Chondrocyte (in vitro differentiated cells): ENCODE data around the gene POLG. TPM values are rescaled to one million over a fixed set of nuclear protein-coding genes. Genes with fewer than 3 reads are reported as not detected.

Experiments used
- DNase-seq: peaks from one replicate; pipeline ENCODE4 v3.0.0; 2021; ENCODE audit warnings: mixed read lengths, low spot score
- H3K27ac Mint-ChIP-seq: one replicate; pipeline ENCODE4 v1.8.0; 2021; ENCODE audit warnings: mild to moderate bottlenecking, moderate library complexity, mixed read lengths; ENCODE audit not compliant: unreplicated experiment
- H3K27me3 Mint-ChIP-seq: 2 replicates; pipeline ENCODE4 v1.8.0; 2021; ENCODE audit warnings: low read depth, mixed read lengths
- H3K36me3 Mint-ChIP-seq: 2 replicates; pipeline ENCODE4 v1.8.0; 2021; ENCODE audit warnings: low read depth, mixed read lengths
- H3K4me1 Mint-ChIP-seq: 2 replicates; pipeline ENCODE4 v1.8.0; 2021; ENCODE audit warnings: low read depth, mild to moderate bottlenecking, mixed read lengths
- H3K4me3 Mint-ChIP-seq: one replicate; pipeline ENCODE4 v1.8.0; 2021; ENCODE audit warnings: mild to moderate bottlenecking, moderate library complexity, mixed read lengths; ENCODE audit not compliant: unreplicated experiment
- H3K9me3 Mint-ChIP-seq: 2 replicates; pipeline ENCODE4 v1.8.0; 2021; ENCODE audit warnings: low read depth, mixed read lengths
- CTCF ChIP-seq: fragments of 200-600 bp; sonication (generic); IDR thresholded peaks from 2 replicates; pipeline ENCODE4 v1.5.0; 2021; ENCODE audit warnings: antibody characterized with exemption, mild to moderate bottlenecking, moderate library complexity
- total RNA-seq: library from RNA; stranded (reverse); gene quantifications from 3 replicates; pipeline ENCODE4 v1.2.1, GENCODE V29; 2021

POLG gene
- total RNA-seq, 1 donor from 2014 or later: 49.7 TPM

- Mint-ChIP-seq H3K27ac (no peak overlapping the region), H3K36me3 (peaks cover 38% of the 10 kb centered on the region), H3K9me3 (no peaks in the 10 kb centered on the region)
Observed at GRCh38 chr15:89315375-89315929, 19.2 kb downstream of the POLG start.

GRCh38 chr15:89309993-89310392 lies 24.6 kb downstream of the POLG start:
- Mint-ChIP-seq H3K4me1 (peaks cover 27% of the 10 kb centered on the region), H3K27ac (no peak overlapping the region), H3K27me3 (no peaks in the 10 kb centered on the region), H3K9me3 (no peaks in the 10 kb centered on the region), H3K36me3 (peaks cover 5% of the 10 kb centered on the region), H3K4me3 (no peak overlapping the region)
- DNase-seq: no peak
- no peak for TF ChIP-seq CTCF

More at GRCh38 chr15:89315375-89315929, 19.2 kb downstream of the POLG start:
- TF ChIP-seq CTCF: no peak
- DNase-seq: no peak
- H3K27me3 Mint-ChIP-seq: no peaks in the 10 kb centered on the region
- peaks cover 12% of the 10 kb centered on the region for H3K4me1 Mint-ChIP-seq
- no peak overlapping the region for H3K4me3 Mint-ChIP-seq

GRCh38 chr15:89308236-89308635 lies 26.4 kb downstream of the POLG start:
- no peak for DNase-seq
- H3K4me3 Mint-ChIP-seq: no peak overlapping the region
- no peak for TF ChIP-seq CTCF
- H3K4me1 Mint-ChIP-seq: peaks cover 27% of the 10 kb centered on the region
- H3K27me3 Mint-ChIP-seq: no peaks in the 10 kb centered on the region
- no peaks in the 10 kb centered on the region for H3K9me3 Mint-ChIP-seq
- peaks cover 5% of the 10 kb centered on the region for H3K36me3 Mint-ChIP-seq
- H3K27ac Mint-ChIP-seq: peak overlapping the region; percentile 66

- H3K36me3 Mint-ChIP-seq: peaks cover 4% of the 10 kb centered on the region
- peak overlapping the region; percentile 66 for H3K27ac Mint-ChIP-seq
- no peak for TF ChIP-seq CTCF
- no peaks in the 10 kb centered on the region for H3K27me3 Mint-ChIP-seq
- peaks cover 27% of the 10 kb centered on the region for H3K4me1 Mint-ChIP-seq
- no peaks in the 10 kb centered on the region for H3K9me3 Mint-ChIP-seq
- no peak overlapping the region for H3K4me3 Mint-ChIP-seq
- no peak for DNase-seq
Observed at GRCh38 chr15:89307791-89308190, 26.8 kb downstream of the POLG start.

GRCh38 chr15:89307046-89307587 lies 27.5 kb downstream of the POLG start:
- H3K36me3 Mint-ChIP-seq: peaks cover 4% of the 10 kb centered on the region
- H3K9me3 Mint-ChIP-seq: no peaks in the 10 kb centered on the region
- H3K4me1 Mint-ChIP-seq: peaks cover 25% of the 10 kb centered on the region
- H3K27me3 Mint-ChIP-seq: no peaks in the 10 kb centered on the region
- TF ChIP-seq CTCF: no peak
- H3K27ac Mint-ChIP-seq: peak overlapping the region; percentile 66
- no peak for DNase-seq
- no peak overlapping the region for H3K4me3 Mint-ChIP-seq
